ENCODE measurements around the gene TPT1.

The TPT1 gene

DNA sequence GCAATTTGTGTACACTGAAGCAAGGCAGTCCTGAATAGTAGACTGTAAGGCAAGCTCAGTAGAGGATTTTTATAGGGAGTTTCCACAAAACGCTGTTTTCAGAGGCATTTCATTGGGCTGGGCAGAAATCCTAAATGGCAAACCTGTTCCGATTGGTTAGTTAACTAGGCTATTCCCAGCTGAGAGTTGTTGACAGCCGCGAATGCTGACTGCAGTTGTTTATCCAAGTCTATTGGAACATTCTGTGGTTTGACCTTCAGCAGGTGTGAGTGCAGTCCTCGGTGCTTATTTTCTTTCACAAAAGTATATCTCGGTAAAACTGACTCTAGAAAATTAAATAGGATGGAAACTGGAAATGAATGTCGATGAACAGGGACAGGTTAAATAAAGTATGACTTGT lies 45.4 kb downstream of the TPT1 start:
- no peak for FAIRE-seq
- TF ChIP-seq POU2F2 (IDR thresholded peaks at IDR 0.05; ENCODE audit: low read depth, low read length) (no peak), SPI1 (IDR thresholded peaks at IDR 0.05; ENCODE audit: low read depth, low read length) (no peak), POLR2A (IDR thresholded peaks at IDR 0.05; ENCODE audit: low read depth, low read length) (no peak), POLR2AphosphoS5 (IDR thresholded peaks at IDR 0.05; ENCODE audit: low read depth, low read length) (no peak), TAF1 (IDR thresholded peaks at IDR 0.05; ENCODE audit: low read depth, low read length) (no peak), PAX5 (IDR thresholded peaks at IDR 0.05; ENCODE audit: insufficient read depth, low read length, severe bottlenecking) (no peak)
- no peak for DNase-seq (ENCODE audit: insufficient read length, low spot score)

- no peak for TF ChIP-seq TAF1 (IDR thresholded peaks at IDR 0.05; ENCODE audit: low read depth, low read length)
- TF ChIP-seq POLR2A (IDR thresholded peaks at IDR 0.05; ENCODE audit: low read depth, low read length), result no peak
- no peak for TF ChIP-seq POLR2AphosphoS5 (IDR thresholded peaks at IDR 0.05; ENCODE audit: low read depth, low read length)
- no peak for TF ChIP-seq SPI1 (IDR thresholded peaks at IDR 0.05; ENCODE audit: low read depth, low read length)
- no peak for TF ChIP-seq PAX5 (IDR thresholded peaks at IDR 0.05; ENCODE audit: insufficient read depth, low read length, severe bottlenecking)
- TF ChIP-seq POU2F2 (IDR thresholded peaks at IDR 0.05; ENCODE audit: low read depth, low read length), result no peak
- no peak for FAIRE-seq
- no peak for DNase-seq (ENCODE audit: insufficient read length, low spot score)
Measured at GRCh38 chr13:45292176-45292575, 48.8 kb downstream of the TPT1 start.

DNA sequence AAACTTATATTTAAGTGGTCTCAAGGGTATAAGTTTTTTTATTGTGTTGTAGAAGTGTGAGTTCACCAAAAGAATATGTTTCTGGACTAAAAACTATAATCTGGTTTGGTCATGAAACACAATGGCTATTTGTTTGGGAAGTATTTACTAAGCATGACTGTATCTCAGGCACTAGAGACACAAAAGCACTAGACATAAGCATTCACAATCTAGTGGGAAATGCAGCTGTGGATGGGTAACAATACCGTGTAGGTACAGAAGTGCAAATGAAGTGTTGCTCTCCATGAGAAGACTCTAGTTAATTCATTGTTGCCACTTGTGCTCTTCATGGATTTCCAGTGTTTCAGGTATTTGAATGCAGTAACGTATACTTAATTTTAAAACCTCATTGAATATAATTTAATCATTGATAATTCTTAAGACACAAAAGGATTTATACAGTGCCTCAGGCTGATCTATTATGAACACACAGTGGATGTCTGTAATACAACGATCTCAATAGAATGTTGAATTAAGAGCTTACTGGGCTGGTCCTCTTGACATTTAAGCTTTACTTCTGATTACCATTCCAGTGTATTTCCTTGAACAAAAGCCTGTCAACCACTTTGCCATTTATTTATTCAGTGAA lies 50.9 kb downstream of the TPT1 start:
- no peak for TF ChIP-seq SPI1 (IDR thresholded peaks at IDR 0.05; ENCODE audit: low read depth, low read length)
- no peak for TF ChIP-seq PAX5 (IDR thresholded peaks at IDR 0.05; ENCODE audit: insufficient read depth, low read length, severe bottlenecking)
- no peak for TF ChIP-seq POU2F2 (IDR thresholded peaks at IDR 0.05; ENCODE audit: low read depth, low read length)
- TF ChIP-seq POLR2A (IDR thresholded peaks at IDR 0.05; ENCODE audit: low read depth, low read length), result no peak
- no peak for TF ChIP-seq TAF1 (IDR thresholded peaks at IDR 0.05; ENCODE audit: low read depth, low read length)
- TF ChIP-seq POLR2AphosphoS5 (IDR thresholded peaks at IDR 0.05; ENCODE audit: low read depth, low read length), result no peak
- no peak for FAIRE-seq
- DNase-seq (ENCODE audit: insufficient read length, low spot score), result no peak
